Type B pancreatic cell (in vitro differentiated cells): Measurements from ENCODE around the gene ZBTB20. TPM values are rescaled to one million over a fixed set of nuclear protein-coding genes. Genes with fewer than 3 reads are reported as not detected.

ENCODE experiments used
- DNase-seq: peaks from one replicate; pipeline ENCODE4 v3.0.0; 2021; ENCODE audit warnings: mixed read lengths; ENCODE audit not compliant: unreplicated experiment; ENCODE audit errors: extremely low spot score
- H3K27ac Mint-ChIP-seq: 2 replicates; pipeline ENCODE4 v1.8.0; 2021; ENCODE audit warnings: mild to moderate bottlenecking, mixed read lengths
- H3K27me3 Mint-ChIP-seq: 2 replicates; pipeline ENCODE4 v1.8.0; 2021; ENCODE audit warnings: mixed read lengths
- H3K36me3 Mint-ChIP-seq: 2 replicates; pipeline ENCODE4 v1.8.0; 2021; ENCODE audit warnings: mixed read lengths
- H3K4me1 Mint-ChIP-seq: one replicate; pipeline ENCODE4 v1.8.0; 2021; ENCODE audit warnings: mixed read lengths; ENCODE audit not compliant: unreplicated experiment
- H3K4me3 Mint-ChIP-seq: 2 replicates; pipeline ENCODE4 v1.8.0; 2021; ENCODE audit warnings: mild to moderate bottlenecking, mixed read lengths
- H3K9me3 Mint-ChIP-seq: 2 replicates; pipeline ENCODE4 v1.8.0; 2021; ENCODE audit warnings: mixed read lengths
- total RNA-seq: library from RNA; stranded (reverse); gene quantifications from 2 replicates; pipeline ENCODE4 v1.2.1, GENCODE V29; 2021; ENCODE audit warnings: low replicate concordance
- TF ChIP-seq, protein P1 (sequence below): fragments of 200-600 bp; sonication (generic); conservative IDR thresholded peaks from 2 replicates; pipeline ENCODE4 v1.5.0; 2021; ENCODE audit warnings: antibody characterized with exemption, mild to moderate bottlenecking

ZBTB20 gene
- total RNA-seq, 1 donor from 2014 or later: 14.4 TPM

DNA sequence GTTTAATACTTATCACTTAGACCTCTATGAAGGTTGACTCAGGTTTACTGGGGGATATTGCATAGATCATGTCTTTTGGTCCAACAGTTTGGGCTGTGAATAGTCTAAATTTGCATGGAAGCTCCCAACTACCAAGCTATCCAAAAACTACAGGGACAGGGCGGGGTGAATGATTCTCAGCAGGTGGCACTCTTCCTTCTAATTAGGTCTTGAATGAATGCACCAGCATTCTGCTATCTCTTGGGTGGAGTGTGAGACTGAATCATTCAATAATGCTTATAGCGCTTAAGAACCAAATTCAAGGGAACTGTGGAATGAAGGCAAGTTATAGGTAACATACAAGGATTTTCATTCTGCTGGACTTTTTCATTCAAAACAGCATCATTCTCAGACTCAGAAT is 507.0 kb downstream of the ZBTB20 start:
- TF ChIP-seq, protein P1, sequence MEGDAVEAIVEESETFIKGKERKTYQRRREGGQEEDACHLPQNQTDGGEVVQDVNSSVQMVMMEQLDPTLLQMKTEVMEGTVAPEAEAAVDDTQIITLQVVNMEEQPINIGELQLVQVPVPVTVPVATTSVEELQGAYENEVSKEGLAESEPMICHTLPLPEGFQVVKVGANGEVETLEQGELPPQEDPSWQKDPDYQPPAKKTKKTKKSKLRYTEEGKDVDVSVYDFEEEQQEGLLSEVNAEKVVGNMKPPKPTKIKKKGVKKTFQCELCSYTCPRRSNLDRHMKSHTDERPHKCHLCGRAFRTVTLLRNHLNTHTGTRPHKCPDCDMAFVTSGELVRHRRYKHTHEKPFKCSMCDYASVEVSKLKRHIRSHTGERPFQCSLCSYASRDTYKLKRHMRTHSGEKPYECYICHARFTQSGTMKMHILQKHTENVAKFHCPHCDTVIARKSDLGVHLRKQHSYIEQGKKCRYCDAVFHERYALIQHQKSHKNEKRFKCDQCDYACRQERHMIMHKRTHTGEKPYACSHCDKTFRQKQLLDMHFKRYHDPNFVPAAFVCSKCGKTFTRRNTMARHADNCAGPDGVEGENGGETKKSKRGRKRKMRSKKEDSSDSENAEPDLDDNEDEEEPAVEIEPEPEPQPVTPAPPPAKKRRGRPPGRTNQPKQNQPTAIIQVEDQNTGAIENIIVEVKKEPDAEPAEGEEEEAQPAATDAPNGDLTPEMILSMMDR: no peak
- H3K9me3 Mint-ChIP-seq: peaks cover 7% of the 10 kb centered on the region
- no peaks in the 10 kb centered on the region for H3K4me1 Mint-ChIP-seq
- H3K27ac Mint-ChIP-seq: no peak overlapping the region
- H3K36me3 Mint-ChIP-seq: peaks cover 4% of the 10 kb centered on the region
- no peak overlapping the region for H3K4me3 Mint-ChIP-seq
- H3K27me3 Mint-ChIP-seq: no peaks in the 10 kb centered on the region
- DNase-seq: no peak

DNA sequence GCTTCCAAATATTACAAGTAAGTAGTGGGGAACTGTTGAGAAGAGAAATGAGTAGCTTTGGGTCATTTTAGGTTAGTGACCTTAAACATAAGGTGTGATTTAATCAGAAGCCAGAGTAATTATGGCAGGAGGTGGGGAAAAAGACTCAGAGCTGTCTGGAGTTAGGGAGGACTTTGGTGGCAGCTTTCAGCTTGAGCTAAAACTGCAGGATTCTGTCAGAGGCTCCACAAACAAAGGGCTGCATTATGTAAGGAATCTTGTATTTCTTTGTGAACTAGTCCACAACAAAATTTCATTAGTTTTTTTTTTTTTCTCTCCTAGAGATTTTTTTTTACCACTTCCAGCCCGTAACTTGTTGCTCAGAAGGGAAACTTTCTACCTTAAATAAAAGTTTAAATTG is 507.9 kb downstream of the ZBTB20 start:
- no peak overlapping the region for H3K27ac Mint-ChIP-seq
- H3K36me3 Mint-ChIP-seq: peaks cover 4% of the 10 kb centered on the region
- no peak for DNase-seq
- TF ChIP-seq, protein P1: no peak
- peaks cover 7% of the 10 kb centered on the region for H3K9me3 Mint-ChIP-seq
- H3K4me1 Mint-ChIP-seq: no peaks in the 10 kb centered on the region
- no peaks in the 10 kb centered on the region for H3K27me3 Mint-ChIP-seq
- H3K4me3 Mint-ChIP-seq: no peak overlapping the region

DNA sequence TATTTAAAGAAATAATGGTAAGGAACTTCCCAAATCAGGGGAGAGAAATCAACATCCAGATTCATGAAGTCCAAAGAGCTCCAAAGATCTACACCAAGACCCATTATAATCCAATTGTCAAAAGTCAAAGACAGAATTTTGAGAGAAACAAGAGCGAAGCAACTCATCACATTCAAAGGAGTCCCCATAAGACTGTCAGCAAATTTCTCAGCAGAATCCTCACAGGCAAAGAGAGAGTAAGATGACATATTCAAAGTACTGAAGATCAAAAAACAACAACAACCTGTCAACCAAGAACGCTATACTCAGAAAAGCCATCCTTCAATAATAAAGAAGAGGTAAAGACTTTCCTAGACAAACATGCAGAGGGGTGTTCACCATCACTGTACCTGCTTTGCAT is 511.2 kb downstream of the ZBTB20 start:
- H3K4me3 Mint-ChIP-seq: no peak overlapping the region

DNA sequence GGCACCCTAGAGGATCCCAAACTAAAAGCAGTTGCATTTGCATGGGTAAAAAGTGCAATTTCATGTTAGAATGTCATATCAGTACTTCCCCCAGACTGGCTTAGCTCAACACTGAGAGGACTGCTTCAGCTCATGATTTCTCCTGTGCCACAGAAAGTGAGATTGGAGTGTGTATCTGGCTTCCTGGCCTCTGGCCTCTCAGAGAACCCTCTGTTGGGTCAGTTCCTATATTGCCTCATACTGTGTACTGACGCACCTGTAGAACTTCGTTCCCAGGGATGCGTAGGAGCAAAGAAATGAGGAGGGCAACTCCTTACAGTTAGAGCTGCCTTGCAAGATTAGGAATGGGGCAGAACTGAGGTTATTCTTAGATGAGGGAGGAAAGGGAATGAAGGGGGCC is 512.5 kb downstream of the ZBTB20 start:
- Mint-ChIP-seq H3K36me3 (peaks cover 4% of the 10 kb centered on the region), H3K27me3 (no peaks in the 10 kb centered on the region), H3K4me1 (no peaks in the 10 kb centered on the region), H3K4me3 (no peak overlapping the region), H3K27ac (no peak overlapping the region), H3K9me3 (peaks cover 7% of the 10 kb centered on the region)
- TF ChIP-seq, protein P1: no peak
- no peak for DNase-seq

More for the DNA sequence above, 511.2 kb downstream of the ZBTB20 start:
- Mint-ChIP-seq H3K4me1 (no peaks in the 10 kb centered on the region), H3K27me3 (no peaks in the 10 kb centered on the region), H3K9me3 (peaks cover 7% of the 10 kb centered on the region), H3K36me3 (peaks cover 4% of the 10 kb centered on the region), H3K27ac (no peak overlapping the region)
- DNase-seq: no peak
- TF ChIP-seq, protein P1: no peak

DNA sequence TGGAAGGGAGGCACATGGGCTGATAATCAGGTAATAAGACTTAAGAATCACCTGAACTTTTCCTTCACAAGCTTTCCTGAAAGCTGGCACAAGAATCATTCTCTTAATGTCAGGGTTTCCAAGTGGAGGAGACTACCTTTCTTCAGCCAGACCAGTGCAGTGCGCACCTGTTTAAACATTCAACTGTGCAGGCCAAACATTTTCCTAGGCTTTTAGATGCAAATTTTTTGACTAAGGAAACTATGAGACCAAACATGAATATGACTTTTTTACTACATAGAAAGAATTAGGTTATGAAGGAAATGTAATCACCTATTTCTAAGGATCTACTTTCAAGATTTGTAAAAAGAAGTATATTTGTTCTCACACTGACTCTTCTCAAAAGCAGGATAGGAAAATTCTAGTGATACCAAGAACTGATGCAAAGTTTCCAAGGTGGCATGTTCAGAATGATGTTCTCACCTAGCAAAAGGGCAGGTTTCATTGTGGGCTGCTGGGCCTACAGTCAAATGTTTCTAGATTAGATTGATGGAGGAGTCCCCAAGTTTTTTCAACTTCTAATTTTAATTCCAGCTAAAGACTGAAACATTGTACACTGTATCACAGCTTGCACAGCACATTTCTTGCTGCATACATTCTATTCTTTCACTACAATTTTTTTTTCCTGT is 514.2 kb downstream of the ZBTB20 start:
- H3K4me1 Mint-ChIP-seq: peaks cover 5% of the 10 kb centered on the region
- TF ChIP-seq, protein P1: no peak
- no peak overlapping the region for H3K4me3 Mint-ChIP-seq
- DNase-seq: no peak
- no peaks in the 10 kb centered on the region for H3K27me3 Mint-ChIP-seq
- H3K9me3 Mint-ChIP-seq: peaks cover 7% of the 10 kb centered on the region
- peaks cover 4% of the 10 kb centered on the region for H3K36me3 Mint-ChIP-seq
- no peak overlapping the region for H3K27ac Mint-ChIP-seq
